OCI-M2 (cell line): Measurements from ENCODE around the gene FAM227B.
"Not testable (repeated sequence)": the region's sequence is repeated elsewhere in the genome, so short reads cannot be mapped to it uniquely, and the experiment has no call there.

Source experiments
- DNase-seq: peaks from one replicate; lab custom pipeline; 2025; ENCODE audit not compliant: unreplicated experiment; lab: John Stamatoyannopoulos, UW

The FAM227B gene

DNA sequence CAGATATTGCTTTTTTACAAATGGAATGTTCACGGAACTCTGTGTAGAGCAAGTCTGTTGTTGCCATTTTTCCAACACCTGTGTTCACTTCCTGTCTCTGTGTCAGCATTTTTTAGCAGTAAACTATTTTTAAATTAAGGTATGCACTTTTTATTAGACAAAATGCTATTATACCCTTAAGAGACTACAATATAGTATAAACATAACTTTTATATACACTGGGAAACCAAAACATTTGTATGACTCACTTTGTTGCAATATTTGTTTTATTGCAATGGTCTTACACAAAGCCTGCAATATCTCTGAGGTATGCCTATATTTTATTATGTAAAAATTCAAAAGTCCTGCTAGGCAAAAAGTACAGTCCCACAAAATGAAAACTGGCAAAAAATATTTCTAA lies 237.4 kb downstream of the FAM227B start:
- no peak for DNase-seq

DNA sequence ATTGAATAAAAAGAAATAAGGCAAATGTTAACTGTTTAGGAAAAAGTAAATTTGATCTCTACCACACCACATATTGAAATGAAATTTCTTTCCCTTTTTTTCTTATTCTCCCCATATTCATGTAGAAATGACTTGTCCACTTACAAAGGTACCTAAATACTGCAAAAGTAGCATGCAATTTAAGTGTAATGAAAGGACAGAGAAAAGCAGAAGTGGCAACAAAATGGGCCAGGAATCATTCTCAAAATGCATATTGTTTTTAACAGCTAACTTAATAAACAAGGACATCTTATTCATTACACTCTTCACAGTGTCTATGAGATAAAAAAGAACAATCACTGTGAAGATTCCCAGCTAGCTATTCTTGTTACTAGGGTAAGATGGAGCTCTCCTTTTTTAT lies 238.2 kb downstream of the FAM227B start:
- no peak for DNase-seq

DNA sequence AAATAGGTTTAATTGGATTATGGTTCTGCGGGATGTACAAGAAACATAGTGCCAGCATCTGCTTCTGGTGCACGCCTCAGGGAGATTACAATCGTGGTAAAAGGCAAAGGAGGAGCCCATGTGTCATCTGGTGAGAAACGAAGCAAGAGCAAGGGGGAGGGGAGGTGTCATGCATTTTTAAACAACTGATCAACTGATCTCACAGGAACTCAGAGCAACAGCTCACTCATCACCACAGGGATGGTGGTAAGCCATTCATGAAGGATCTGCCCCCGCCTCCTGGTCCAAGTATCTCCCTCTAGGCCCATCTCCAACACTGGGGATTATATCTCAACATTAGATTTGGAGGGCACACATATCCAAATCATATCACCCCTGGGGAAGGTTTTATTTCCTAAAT lies 239.7 kb downstream of the FAM227B start:
- DNase-seq, result no peak

DNA sequence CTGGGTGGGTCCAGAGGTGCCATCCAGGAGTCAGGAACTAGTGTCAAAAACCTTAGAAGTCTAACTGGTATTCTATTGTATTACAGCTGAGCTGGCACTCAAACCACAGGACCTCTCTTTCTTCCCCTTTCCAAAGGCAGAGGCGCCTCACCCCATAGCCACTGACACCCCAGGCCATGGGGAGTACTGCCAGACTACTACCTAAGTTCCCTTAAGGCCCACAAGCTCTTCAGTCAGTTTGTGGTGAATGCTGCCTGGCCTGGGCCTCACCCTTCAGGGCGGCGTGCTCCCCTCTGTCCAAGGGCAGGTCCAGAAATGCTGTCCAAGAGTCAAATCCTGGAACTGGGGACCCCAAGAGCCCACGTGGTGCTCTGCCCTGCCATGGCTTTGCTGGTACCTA lies 240.6 kb downstream of the FAM227B start:
- DNase-seq, result no peak

DNA sequence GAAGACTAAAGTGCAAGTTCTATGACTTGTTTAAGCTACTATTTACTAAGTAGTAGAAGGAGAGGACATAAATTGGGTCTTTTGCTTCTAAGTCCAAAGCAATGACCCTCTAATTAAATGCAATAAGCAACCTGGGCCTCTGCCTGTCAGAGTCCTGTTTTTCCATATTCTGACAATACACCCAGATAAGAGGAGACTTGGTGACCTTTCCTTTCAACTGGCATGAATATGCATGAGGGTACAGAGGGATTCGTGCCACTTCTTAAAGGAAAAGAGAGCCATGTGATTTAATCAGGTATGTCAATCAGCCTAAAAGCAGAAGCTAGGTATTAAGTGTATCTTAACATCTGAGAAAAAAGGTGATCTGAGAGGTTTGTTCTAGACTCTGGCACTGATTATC lies 248.3 kb downstream of the FAM227B start:
- no peak for DNase-seq

DNA sequence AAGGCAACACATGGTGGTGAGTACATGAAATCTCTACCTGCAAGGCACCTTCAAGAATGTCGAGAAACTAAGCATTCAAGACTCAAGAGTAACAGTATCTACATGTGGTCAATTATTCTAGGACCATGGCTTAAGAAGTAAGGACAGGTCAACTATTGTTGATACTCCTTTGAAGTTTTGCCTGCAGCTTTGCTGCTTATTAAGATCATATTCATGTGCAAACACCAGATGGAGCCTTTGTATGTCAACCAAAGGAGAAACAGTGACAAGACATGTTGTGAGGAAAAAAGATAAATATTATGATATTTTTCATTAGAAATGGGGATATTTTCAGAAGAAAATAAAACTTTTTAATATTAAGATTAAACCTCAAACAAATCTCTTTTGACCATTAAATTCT lies 249.8 kb downstream of the FAM227B start:
- DNase-seq, result no peak

DNA sequence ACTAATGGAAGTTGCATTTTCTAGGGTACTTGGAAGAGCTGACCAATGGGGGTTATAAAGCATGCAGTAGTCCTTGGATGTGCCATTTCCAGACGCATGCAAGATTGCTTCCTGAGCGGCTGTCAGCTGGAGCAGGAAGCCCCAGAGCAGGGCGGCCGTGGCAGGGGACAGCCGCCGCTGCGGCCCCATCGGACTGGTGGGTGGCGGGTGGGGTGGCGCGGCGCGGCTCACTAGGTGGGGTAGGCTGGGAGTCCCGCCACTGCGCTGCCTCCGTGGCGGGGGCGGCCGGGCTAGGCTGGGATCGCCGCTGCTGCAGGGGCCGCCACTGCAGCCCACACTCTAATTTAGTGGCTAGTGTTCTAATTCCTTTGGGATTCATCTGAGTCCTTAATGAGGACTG lies 254.1 kb downstream of the FAM227B start:
- DNase-seq, result no peak

DNA sequence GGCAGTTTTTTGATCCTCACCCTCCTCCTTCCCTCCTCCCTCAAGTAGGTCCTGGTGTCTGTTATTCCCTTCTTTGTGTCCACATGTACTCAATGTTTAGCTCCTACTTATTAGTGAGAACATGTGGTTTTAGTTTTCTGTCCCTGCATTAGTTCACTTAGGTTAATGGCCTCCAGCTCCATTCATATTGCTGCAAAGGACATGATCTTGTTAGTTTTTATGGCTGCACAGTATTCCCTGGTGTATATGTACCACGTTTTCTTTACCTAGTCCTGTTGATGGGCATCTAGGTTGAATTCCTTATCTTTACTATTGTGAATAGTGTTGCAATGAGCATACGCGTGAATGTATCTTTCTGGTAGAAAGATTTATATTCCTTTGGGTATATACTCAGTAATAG lies 259.2 kb downstream of the FAM227B start:
- no peak for DNase-seq

DNA sequence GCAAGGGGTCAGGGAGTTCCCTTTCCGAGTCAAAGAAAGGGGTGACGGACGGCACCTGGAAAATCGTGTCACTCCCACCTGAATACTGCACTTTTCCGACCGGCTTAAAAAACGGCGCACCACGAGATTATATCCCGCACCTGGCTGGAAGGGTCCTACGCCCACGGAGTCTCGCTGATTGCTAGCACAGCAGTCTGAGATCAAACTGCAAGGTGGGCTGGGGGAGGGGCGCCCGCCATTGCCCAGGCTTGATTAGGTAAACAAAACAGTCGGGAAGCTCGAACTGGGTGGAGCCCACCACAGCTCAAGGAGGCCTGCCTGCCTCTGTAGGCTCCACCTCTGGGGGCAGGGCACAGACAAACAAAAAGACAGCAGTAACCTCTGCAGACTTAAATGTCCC lies 266.2 kb downstream of the FAM227B start:
- DNase-seq, result not testable (repeated sequence)

DNA sequence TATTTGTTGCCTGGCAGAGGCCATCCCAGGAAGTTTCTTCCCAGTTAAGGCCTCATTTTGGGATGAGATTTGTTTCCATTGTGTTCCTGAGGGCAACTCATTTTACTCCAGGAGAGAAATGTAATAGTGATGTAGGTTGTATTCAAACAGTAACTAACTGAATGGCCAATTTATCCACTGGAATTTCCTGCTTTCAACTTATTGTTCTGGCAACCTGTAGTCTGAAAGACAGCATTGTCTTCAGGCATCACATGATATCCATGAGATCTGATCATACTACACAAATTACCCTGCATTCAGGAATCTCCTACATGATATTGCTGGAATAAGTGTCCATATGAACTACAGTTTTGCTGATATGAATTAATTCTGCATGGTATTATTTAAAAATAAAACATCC lies 277.1 kb downstream of the FAM227B start:
- no peak for DNase-seq

DNA sequence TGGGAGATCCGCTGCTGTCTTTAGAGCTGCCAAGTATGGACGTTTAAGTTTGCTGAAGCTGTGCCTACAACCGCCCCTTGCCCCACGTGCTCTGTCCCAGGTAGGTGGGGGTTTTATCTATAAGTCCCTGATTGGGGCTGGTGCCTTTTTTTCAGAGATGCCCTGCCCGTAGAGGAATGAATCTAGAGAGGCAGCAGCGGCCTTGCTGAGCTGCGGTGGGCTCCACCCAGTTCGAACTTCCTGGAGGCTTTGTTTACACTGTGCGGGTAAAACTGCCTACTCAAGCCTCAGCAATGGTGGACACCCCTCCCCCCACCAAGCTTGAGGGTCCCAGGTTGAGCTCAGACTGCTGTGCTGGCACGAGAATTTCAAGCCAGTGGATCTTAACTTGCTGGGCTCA lies 281.0 kb downstream of the FAM227B start:
- no peak for DNase-seq

DNA sequence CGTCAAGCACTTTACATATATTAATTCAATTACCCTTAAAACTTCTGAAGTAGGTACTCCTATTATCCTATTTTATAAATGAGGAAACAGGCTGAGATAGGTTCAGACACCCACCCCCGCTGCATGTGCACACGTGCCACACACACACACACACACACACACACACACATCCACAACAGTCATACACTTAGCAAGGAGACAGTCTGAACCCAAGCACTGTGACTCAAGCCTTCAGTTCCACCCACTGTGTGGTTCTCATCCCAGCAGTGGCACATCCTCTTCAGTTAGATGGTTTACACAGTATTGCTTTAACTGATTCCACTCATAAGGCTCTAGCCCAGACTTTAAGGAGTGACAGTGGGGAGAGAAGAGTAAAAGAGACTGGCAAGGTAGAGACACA lies 288.7 kb downstream of the FAM227B start:
- DNase-seq, result no peak

DNA sequence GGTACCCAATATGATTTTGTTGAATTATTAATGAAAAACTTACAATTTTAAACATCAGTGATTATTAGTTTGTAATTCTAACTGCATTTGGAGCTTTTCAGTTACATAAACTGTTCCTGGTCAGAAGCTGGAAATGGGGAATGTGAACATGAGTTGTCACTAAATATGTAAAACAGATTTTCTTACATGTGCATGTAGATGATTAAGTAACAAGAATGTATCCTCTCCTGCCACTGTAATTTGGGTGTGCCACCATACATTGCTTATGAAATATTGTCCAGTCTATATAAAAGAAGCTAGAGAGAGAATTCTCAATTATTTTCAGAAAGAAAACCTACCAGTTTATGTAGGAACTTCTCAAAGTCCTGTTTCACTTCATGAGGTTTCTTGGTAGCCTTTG lies 289.2 kb downstream of the FAM227B start:
- DNase-seq, result no peak

DNA sequence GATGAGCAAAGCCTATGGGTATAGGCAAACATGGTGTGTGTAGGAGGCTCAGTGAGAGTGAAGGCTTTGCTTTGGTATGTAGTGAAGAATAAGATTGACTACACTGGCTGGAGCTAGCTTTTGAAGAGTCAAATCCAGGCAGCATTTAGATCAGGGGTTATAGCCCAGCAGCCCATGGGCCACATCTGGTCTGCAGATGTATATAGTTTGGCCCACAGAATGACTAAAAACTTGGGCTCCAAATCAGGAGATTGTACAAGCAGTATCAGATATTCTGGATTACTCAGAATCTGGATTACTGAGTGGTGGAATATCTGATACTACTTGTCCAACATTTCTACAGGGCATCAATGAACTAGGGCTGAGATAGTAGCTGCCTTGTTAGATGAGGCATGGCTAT lies 290.5 kb downstream of the FAM227B start:
- no peak for DNase-seq

DNA sequence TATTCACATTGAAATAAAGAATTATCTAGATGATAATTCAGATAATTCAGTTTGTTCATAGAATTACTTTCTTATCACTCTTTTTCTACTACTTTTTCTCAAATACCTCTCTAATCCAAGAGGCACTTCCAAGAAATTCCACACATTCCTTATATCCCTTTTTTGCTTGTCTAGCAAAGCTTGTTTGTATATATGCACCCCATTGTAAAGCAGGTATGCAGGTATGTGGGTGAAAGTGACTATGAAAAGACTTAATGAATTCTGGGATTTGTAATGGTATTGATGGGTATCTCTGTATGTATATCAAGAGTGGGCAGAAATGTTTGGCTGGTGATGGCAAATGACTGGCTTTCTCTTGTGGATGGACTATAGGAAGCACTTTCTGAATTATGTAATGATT lies 291.7 kb downstream of the FAM227B start:
- no peak for DNase-seq

DNA sequence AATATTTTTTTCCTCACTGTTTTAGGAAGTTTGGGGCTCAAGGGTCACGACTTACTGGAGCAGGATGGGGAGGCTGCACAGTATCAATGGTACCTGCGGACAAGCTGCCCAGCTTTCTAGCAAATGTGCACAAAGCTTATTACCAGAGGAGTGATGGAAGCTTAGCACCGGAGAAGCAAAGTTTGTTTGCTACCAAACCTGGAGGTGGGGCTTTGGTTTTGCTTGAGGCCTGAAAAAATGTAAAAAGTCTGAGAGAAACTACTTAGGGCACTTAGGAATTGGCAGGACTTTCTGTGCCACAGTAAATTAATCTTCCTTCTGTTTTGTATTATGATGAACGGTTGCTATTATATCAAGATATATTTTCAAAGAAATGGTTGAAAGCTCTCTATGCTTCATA lies 292.7 kb downstream of the FAM227B start:
- no peak for DNase-seq

DNA sequence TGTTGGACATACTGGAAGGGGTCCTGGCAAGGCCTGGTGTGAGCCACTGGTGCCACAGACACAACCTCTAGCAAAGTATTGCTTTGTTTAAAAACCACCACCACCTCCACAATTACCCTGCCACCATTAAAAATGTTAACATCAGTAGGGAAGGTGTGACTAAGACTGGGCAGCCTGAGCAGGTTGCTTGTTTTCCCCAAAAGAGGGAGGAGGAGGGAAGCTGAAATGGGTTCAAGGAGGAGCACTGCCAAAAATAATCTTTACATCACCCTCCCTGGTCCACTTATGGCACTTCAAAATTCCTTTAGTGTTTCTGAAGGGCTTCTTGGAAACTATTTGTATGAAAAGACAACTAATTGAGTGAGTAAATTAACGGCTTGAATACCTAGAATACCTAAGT lies 297.4 kb downstream of the FAM227B start:
- DNase-seq, result no peak

DNA sequence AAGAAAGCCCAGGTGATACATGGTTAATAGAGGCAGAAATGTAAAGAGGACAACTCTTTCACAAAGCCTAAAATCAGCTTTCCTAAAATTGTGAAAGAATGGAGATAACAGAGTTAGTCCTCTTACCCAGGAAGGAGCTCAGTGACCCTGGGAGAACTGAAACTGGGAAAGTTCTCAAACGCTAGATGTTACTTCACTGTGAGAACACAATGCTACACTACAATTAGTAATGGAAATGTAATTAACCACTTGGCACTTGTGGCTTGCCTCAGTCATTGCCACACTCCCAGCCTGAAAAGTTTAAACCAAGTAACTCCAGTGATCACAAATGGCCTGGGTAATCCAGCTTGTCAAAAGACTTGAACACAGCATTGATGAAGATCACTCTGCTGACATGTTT lies 300.3 kb downstream of the FAM227B start:
- no peak for DNase-seq

DNA sequence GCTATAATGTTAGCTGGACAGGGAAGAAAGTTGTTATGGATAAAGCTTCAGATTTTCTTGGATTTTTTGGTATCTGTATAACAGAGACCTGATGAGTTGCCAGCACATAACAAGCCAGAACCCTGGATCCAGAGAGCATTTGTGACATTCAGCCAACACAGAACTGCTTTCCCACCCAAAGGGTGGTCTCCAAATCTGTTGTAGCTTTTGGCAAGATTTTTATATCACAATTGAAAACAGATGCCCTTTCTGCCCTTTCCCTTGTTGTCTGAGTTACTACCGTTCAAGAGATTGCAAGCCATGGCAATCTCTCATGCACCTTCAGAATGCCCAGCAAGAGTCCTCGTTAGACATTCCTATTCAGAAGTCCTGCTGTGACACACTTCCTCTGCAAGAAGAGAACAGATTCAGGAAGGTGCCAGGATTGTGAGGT lies 305.2 kb downstream of the FAM227B start:
- no peak for DNase-seq

DNA sequence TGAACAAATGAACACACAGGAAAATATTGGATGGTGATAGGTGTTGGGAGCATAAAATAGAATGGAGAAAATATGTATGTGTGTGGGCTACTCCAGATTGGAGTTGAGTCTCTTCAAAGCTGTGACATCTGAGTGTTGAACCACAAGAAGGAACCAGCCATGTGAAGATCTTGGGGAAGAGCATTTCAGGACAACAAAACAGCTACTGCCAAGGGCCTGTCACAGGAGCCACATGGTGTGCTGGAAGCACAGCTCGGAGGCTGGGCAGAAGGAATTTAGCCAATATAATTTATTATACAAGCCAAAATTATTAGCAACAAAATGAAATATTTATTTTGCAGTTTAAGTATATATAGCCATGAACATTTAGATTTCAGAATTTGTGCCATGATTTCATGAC lies 305.9 kb downstream of the FAM227B start:
- no peak for DNase-seq

DNA sequence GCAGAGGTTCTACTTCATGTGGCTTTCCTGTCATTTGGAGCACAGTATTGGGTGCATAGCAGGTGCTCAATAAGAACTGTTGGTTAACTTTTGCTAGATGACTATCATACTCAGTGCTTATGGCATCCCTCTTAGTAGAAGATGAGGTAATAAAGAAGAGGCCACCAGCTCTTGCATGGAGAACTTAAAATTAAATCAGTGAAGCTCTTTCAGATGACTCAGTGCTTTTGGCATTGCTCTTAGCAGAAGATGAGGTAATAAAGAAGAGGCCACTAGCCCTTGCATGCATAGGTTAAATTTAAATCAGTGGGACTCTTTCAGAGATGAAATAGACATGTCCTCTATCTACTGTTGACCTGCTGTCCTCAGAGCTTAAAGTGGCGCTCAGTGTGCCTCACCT lies 307.0 kb downstream of the FAM227B start:
- no peak for DNase-seq

DNA sequence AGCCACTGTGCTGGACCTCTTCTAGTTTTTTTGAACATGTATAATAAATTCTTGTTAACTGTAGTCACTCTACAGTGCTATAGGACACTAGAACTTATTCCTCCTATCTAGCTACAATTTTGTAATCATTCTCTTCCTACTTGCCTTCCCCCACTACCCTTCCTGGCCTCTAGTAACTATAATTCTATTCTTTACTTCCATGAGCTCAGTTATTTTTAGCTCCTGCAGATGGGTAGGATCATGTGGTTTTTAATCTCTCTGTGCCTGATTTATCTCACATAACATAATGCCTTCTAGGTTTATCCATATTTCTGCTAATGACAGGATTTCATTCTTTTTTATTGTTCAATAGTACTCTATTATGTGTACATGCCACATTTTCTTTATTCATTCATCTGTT lies 310.7 kb downstream of the FAM227B start:
- DNase-seq, result no peak

DNA sequence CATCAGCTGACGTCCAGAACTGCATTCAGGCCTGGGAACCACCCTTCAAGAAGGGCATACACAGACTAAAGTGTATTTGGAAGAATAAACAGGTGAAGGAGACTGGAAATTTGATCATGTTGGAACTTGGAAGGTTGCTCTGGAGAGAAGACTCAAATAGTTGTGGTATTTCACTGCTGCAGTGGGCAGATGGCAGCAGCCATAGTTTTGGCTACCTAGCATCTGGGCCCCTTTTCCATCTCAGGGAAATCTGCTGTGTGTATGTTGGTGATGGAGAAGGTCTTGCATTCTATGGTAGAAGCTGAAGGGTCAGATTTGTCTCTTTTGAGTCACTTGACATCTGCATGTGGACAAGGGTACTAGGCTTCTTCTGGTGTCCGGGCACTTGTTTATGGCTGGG lies 311.9 kb downstream of the FAM227B start:
- no peak for DNase-seq

DNA sequence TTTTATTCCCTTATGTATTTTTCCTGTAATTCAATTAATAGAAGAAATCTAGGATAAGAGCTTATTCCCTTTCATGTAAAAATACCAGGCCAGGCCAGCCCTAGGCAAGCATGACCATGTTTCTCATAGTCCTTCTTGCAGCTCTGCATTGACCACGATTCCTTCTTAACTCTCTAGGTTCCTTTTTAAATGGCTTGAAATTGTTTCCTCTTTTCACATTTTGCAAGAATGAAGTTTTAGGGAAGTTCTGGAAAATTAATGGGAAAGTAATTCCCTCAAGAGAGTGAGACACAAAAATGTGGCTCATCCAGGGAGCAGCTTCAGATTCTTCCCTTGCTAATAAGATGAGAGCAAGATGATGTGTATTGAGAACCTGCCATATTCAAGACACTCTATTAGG lies 314.1 kb downstream of the FAM227B start:
- DNase-seq, result no peak
